ENCODE measurements around the gene TRAPPC6A. TPM values are rescaled to one million over a fixed set of nuclear protein-coding genes. Genes with fewer than 3 reads are reported as not detected.
A peak's percentile ranks its signal among the peaks of the same experiment; 100 is the strongest.

TRAPPC6A gene
- total and polyA plus RNA-seq, 2 of the 4 experiments (the other 2 are of a cell fraction) = 4.1 to 13.4 TPM

GRCh38 chr19:45170146-45171106, 7.6 kb downstream of the TRAPPC6A start (continued):
- no peak for TF ChIP-seq MXI1 (IDR thresholded peaks at IDR 0.05; ENCODE audit: borderline replicate concordance, low read depth, low read length)

- no peak overlapping the region for H3K23ac ChIP-seq (ENCODE audit: low read depth, low read length)
- no peak overlapping the region for H3K4me2 ChIP-seq (ENCODE audit: low read depth, low read length)
- H2AFZ ChIP-seq (replicated peaks; ENCODE audit: low read length, poor library complexity) = no peak overlapping the region
- H3K18ac ChIP-seq (ENCODE audit: low read depth, low read length) = no peak overlapping the region
- H3K14ac ChIP-seq (replicated peaks; ENCODE audit: low read depth, low read length) = no peak overlapping the region
- BruUV-seq (replicated peaks) = no TSS peak
- H2BK15ac ChIP-seq (ENCODE audit: low read depth, low read length) = no peak overlapping the region
- H3K27ac ChIP-seq (ENCODE audit: insufficient read depth, low read length) = no peak overlapping the region
- no peaks in the 10 kb centered on the region for H3K36me3 ChIP-seq (ENCODE audit: control insufficient read depth, insufficient read depth, low read length)
- H2AK5ac ChIP-seq (ENCODE audit: low read depth, low read length) = no peak overlapping the region
- H3K9ac ChIP-seq (ENCODE audit: low read depth, low read length) = no peak overlapping the region
- no peaks in the 10 kb centered on the region for H3K79me1 ChIP-seq (ENCODE audit: low read depth in 1 of 2, low read length in 2 of 2)
- peak overlapping the region; percentile 3 for H2AK9ac ChIP-seq (replicated peaks; ENCODE audit: low read depth, low read length, poor library complexity)
- no peak overlapping the region for H3K4me3 ChIP-seq (ENCODE audit: insufficient read depth, low read depth, low read length)
- H3K9me3 ChIP-seq (ENCODE audit: control insufficient read depth, insufficient read depth, low read length) = no peaks in the 10 kb centered on the region
- H3K4ac ChIP-seq (ENCODE audit: low read depth, low read length) = no peak overlapping the region
- DNase-seq = no peak
- ChIA-PET POLR2A (ENCODE audit: unreplicated experiment) (no interaction called here), CTCF (interaction anchor here (1.4 kb wide), 1 partner anchor 170 kb away, joined by 3 read pairs; no protein-coding TSS in a partner anchor)
- WGBS, 2 experiments (ENCODE audit: extremely low coverage in 2 of 2, insufficient read length in 1 of 2) = 63% methylated on average over 3 of the region's 10 CpGs; no CpG with 5 or more reads in 1 of the 2 experiments
- no peak overlapping the region for H4K91ac ChIP-seq (ENCODE audit: insufficient read depth, low read depth, low read length)
- intact Hi-C loops (cut with micrococcal nuclease) = no loop called here
- no peak overlapping the region for H4K5ac ChIP-seq (ENCODE audit: low read depth, low read length)
- peaks cover 2% of the 10 kb centered on the region for H3K4me1 ChIP-seq (ENCODE audit: control insufficient read depth, insufficient read depth, low read length)
- no peaks in the 10 kb centered on the region for H4K20me1 ChIP-seq (ENCODE audit: insufficient read depth, low read length)
- no peaks in the 10 kb centered on the region for H3K9me1 ChIP-seq (ENCODE audit: insufficient read depth, low read length)
- dilution Hi-C loops (cut with HindIII; ENCODE audit: low sequenced_read_pairs, unreplicated experiment) = no loop called here
- no peak overlapping the region for H2BK20ac ChIP-seq (ENCODE audit: low read depth, low read length)
- no peak overlapping the region for H4K8ac ChIP-seq (ENCODE audit: low read depth in 2 of 2, low read length in 2 of 2)
- H3K27me3 ChIP-seq (ENCODE audit: control insufficient read depth, insufficient read depth, low read length) = peaks cover 2% of the 10 kb centered on the region; the same call in 1 of the 2 replicates
- H2BK120ac ChIP-seq (ENCODE audit: low read depth, low read length) = no peak overlapping the region
- H3K56ac ChIP-seq (ENCODE audit: extremely low read depth, insufficient read depth, low read length) = no peak overlapping the region
- no peak overlapping the region for H2BK5ac ChIP-seq (ENCODE audit: low read depth, low read length, poor library complexity, severe bottlenecking)
- no peak for ATAC-seq (ENCODE audit: low read depth)
- in situ Hi-C loops (cut with MboI; ENCODE audit: low sequenced_read_pairs) = no loop called here
- TF ChIP-seq ELK1 (IDR thresholded peaks at IDR 0.05; ENCODE audit: borderline replicate concordance, low read depth, low read length) (no peak), MAFK (IDR thresholded peaks at IDR 0.05; ENCODE audit: low read depth, low read length) (no peak), SMC3 (IDR thresholded peaks at IDR 0.05; ENCODE audit: low read depth, low read length) (no peak), RCOR1 (IDR thresholded peaks at IDR 0.05; ENCODE audit: insufficient replicate concordance, low read length) (no peak), CHD1 (IDR thresholded peaks at IDR 0.05; ENCODE audit: low read depth, low read length) (no peak), NFE2L2 (IDR thresholded peaks at IDR 0.05; ENCODE audit: low read depth, low read length) (no peak), CTCF (conservative IDR thresholded peaks at IDR 0.05; ENCODE audit: low read depth, low read length) (no peak), MAZ (IDR thresholded peaks at IDR 0.05; ENCODE audit: borderline replicate concordance, low read depth, low read length) (no peak), RAD21 (IDR thresholded peaks at IDR 0.05; ENCODE audit: low read length) (no peak), POLR2A (IDR thresholded peaks at IDR 0.05; ENCODE audit: low read depth, low read length) (no peak)
- TF ChIP-seq, protein P1, sequence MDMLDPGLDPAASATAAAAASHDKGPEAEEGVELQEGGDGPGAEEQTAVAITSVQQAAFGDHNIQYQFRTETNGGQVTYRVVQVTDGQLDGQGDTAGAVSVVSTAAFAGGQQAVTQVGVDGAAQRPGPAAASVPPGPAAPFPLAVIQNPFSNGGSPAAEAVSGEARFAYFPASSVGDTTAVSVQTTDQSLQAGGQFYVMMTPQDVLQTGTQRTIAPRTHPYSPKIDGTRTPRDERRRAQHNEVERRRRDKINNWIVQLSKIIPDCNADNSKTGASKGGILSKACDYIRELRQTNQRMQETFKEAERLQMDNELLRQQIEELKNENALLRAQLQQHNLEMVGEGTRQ (IDR thresholded peaks at IDR 0.05; ENCODE audit: low read depth, low read length) = no peak
Measured at GRCh38 chr19:45169602-45170001, 8.4 kb downstream of the TRAPPC6A start.

Measured in IMR-90 (cell line).